Adrenal gland (tissue), 12 donors: ENCODE results near the gene CIAO3. TPM values are rescaled to one million over a fixed set of nuclear protein-coding genes. Genes with fewer than 3 reads are reported as not detected.

ENCODE experiments used
- DNase-seq, 7 donors: peaks; one replicate each; pipeline ENCODE4 v3.0.0-alpha.2; 2019 to 2020
- H3K27ac ChIP-seq, 5 donors: fragments of 200-600 bp; sonication (generic) in 4 of 5; 1 replicate in 3 of 5; 2 replicates in 2 of 5; pipeline versions ENCODE4 v1.5.1 to v1.8.0; 2016 to 2020; ENCODE audit warnings: mild to moderate bottlenecking in 1 of 5
- H3K27me3 ChIP-seq: fragments of 200-600 bp; 2 replicates; pipeline ENCODE4 v1.8.0; 2021
- H3K36me3 ChIP-seq, 2 donors: fragments of 200-600 bp; replicated peaks in 1 of 2; 1 replicate in 1 of 2; 2 replicates in 1 of 2; pipeline versions ENCODE4 v1.5.1 to v1.8.0; 2018 to 2022
- H3K4me1 ChIP-seq, 2 donors: fragments of 200-600 bp; replicated peaks in 1 of 2; 1 replicate in 1 of 2; 2 replicates in 1 of 2; pipeline versions ENCODE4 v1.5.1 to v1.8.0; 2018 to 2021
- H3K4me3 ChIP-seq, 4 donors: fragments of 200-600 bp; sonication (generic) in 3 of 4; one replicate each; pipeline ENCODE4 v1.5.1; 2016 to 2018
- H3K9me3 ChIP-seq, 3 donors: fragments of 200-600 bp; sonication (generic) in 1 of 3; replicated peaks in 1 of 3; 1 replicate in 2 of 3; 2 replicates in 1 of 3; pipeline versions ENCODE4 v1.5.1 to v1.8.0; 2016 to 2021
- CTCF ChIP-seq, 6 experiments: fragments of 450-650 bp in 4 of 6; fragments of 200-600 bp in 2 of 6; sonication (generic) in 1 of 6; IDR thresholded peaks; 1 replicate in 5 of 6; 2 replicates in 1 of 6; pipeline versions ENCODE4 v1.5.1 to v1.8.0; 2016 to 2021; ENCODE audit warnings: antibody characterized with exemption in 6 of 6, mild to moderate bottlenecking in 2 of 6, moderate library complexity in 1 of 6
- POLR2A ChIP-seq, 2 donors: fragments of 450-650 bp; IDR thresholded peaks; one replicate each; pipeline ENCODE4 v1.6.1; 2017; ENCODE audit warnings: antibody characterized with exemption in 2 of 2, mild to moderate bottlenecking in 2 of 2, moderate library complexity in 1 of 2
- WGBS, 4 donors: extraction: QIAGEN DNeasy Blood & Tissue Kit in 2 of 4; methylation state at CpG; one replicate each; pipeline versions ENCODE4 v1.1.5 to v1.1.7; 2013 to 2017; 5-methylcytosine and 5-hydroxymethylcytosine counted together
- intact Hi-C, 2 donors: fragments of 100-400 bp; cut with DNase I; formaldehyde crosslinking; loops; one replicate each; pipeline versions ENCODE4 v1.14.1 to v1.15.0; 2022 to 2023
- polyA plus RNA-seq, 3 donors: library from polyadenylated mRNA; stranded (reverse); fragments of 200-250 nt in 2 of 3; fragments of 350-450 nt in 1 of 3; fragmentation: Illumina TruSeq in 1 of 3; extraction: RNeasy Lipid Tissue Mini Kit (QIAGEN cat#74804) in 1 of 3; gene quantifications; one replicate each; pipeline ENCODE4 v1.2.3, GENCODE V29; 2013 to 2014
- total RNA-seq, 9 donors: library from RNA; depleted of rRNA in 4 of 9; stranded (reverse); fragments of >200 nt in 4 of 9; fragments of 120-200 nt in 1 of 9; fragmentation: NEBNext Ultra II Directional in 1 of 9; extraction: Animal tissue kit (Norgen Biotek cat#: 25700) in 1 of 9; gene quantifications; one replicate each; pipeline versions ENCODE4 v1.1.0 to v1.2.4, GENCODE V29; 2013 to 2023
- donor health status: healthy with polysubstance abuse.
- donor health status: Bipolar disorder and iron deficiency.
- donor health status: DM: yes; HTN: yes; CAD: no.
- donor health status: DM: no; HTN: no; CAD: no.
- donor health status: DM: no; HTN: no; CAD: no.
- donor health status: DM: yes; HTN: yes; CAD: no.

CIAO3 gene
- total and polyA plus RNA-seq, 12 donors, result 8.9 to 99.4 (median 29.5) TPM

DNA sequence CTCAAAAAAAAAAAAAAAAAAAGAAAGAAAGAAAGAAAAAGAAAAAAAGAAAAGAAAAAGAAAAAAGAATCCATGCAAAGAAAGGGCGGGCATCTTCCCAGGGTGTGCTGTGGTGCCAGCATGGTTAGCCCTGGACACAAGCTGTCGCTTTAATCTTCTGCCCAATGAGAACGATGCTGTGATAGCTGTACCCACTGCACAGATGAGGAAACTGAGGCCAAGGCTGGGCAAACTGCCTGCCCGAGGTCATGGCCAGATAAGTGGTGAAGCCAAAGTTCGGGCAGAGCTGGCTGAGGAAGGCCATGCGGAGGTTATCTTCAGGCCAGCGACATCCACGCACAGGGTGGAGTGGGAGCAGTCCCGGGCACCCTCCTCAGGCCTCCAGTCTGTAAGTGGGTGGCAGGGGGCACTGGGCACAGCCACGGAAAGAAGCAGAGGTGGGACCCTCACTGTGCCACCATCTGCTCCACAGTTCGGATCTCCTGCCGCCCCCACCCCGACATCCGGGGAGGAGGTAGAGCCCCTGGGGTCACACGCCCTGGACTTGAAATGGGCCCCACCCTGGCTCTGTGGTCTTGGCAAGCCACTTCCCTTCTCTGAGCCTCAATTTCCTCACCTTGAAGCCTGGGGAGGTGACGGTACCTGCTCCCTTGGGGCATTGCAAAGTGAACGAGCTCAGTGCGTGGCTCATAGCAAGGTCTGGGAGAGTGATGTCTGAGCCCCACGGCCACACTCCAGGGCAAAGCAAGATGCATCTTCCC is 41.7 kb downstream of the CIAO3 start:
- intact Hi-C loops, result no loop called here
- no peak for DNase-seq
- H3K9me3 ChIP-seq, result no peaks in the 10 kb centered on the region
- peaks cover 4 to 14% of the 10 kb centered on the region in 2 donors for H3K4me1 ChIP-seq
- no peak overlapping the region for H3K27ac ChIP-seq
- no peaks in the 10 kb centered on the region for H3K36me3 ChIP-seq
- H3K4me3 ChIP-seq, result no peak overlapping the region
- WGBS, 4 donors, result 58 to 72% (median 67%) methylated on average over 13 to 19 of the region's 19 CpGs
- peaks cover 61% of the 10 kb centered on the region for H3K27me3 ChIP-seq
- TF ChIP-seq CTCF (IDR thresholded peaks at IDR 0.05) (no peak), POLR2A (IDR thresholded peaks at IDR 0.05) (no peak)

DNA sequence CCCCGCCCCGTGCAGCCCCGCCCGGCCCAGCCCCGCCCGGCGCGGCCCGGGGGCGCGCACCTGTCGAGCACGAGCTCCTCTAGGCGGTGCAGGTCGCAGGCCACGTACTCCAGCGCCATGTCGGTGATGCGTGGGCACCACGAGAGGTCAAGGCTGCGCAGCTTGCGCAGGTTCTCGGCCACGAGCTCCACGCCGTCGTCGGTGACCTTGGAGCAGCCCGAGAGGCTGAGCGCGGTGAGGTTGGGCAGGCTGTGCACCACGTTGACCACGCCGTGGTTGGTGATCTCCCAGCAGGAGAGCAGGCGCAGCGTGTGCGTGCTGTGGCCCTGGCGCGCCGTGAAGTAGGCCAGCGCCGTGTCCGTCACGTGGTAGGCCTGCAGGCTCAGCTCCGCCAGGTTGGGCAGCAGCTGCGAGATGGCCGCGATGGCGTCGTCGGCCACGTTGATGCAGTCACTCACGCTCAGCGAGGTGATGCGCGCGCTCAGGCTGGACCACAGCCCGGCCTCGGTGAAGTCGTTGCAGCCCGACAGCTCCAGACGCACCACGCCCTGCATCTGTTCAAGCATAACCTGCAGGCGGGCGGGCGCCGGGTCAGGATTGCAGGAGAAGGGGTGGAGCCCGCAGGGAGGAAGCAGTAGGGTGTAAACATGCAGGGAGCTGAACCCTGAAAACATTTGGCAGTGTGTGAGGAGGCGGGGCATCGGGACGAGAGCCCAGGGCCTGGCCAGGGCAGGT is 45.3 kb downstream of the CIAO3 start:
- intact Hi-C loops, result no loop called here
- 0 to 13% (median 3%) methylated on average over 3 to 71 of the region's 71 CpGs for WGBS, 4 donors
- Histone ChIP-seq H3K9me3 (no peaks in the 10 kb centered on the region), H3K36me3 (no peaks in the 10 kb centered on the region), H3K4me1 (peaks cover 0 to 10% of the 10 kb centered on the region in 2 donors), H3K4me3 (peak overlapping the region in 1 of 4 donors; percentile 41), H3K27me3 (peaks cover 35% of the 10 kb centered on the region), H3K27ac (peak overlapping the region in 2 of 5 donors; percentile 34 to 52)
- no peak for TF ChIP-seq CTCF (IDR thresholded peaks at IDR 0.05)
- no peak for TF ChIP-seq POLR2A (IDR thresholded peaks at IDR 0.05)
- DNase-seq, result peak in 6 of 7 donors; percentile 57 to 90 (median 62)

GRCh38 chr16:694863-695354 is 45.9 kb downstream of the CIAO3 start:
- TF ChIP-seq CTCF (IDR thresholded peaks at IDR 0.05), result no peak
- TF ChIP-seq POLR2A (IDR thresholded peaks at IDR 0.05), result no peak
- DNase-seq, result no peak
- peaks cover 0 to 8% of the 10 kb centered on the region in 2 donors for H3K4me1 ChIP-seq
- 0 to 5% (median 3%) methylated on average over 5 to 37 of the region's 37 CpGs; no CpG with 5 or more reads in 1 of the 4 donors for WGBS, 4 donors
- peak overlapping the region in 1 of 5 donors; percentile 52 for H3K27ac ChIP-seq
- peaks cover 29% of the 10 kb centered on the region for H3K27me3 ChIP-seq
- peak overlapping the region in 1 of 4 donors; percentile 41 for H3K4me3 ChIP-seq
- no peaks in the 10 kb centered on the region for H3K36me3 ChIP-seq
- no peaks in the 10 kb centered on the region for H3K9me3 ChIP-seq
- intact Hi-C loops, result no loop called here

GRCh38 chr16:694187-694862 is 46.5 kb downstream of the CIAO3 start:
- TF ChIP-seq POLR2A (IDR thresholded peaks at IDR 0.05), result no peak
- no peak for TF ChIP-seq CTCF (IDR thresholded peaks at IDR 0.05)
- Histone ChIP-seq H3K4me1 (peaks cover 0 to 14% of the 10 kb centered on the region in 2 donors), H3K36me3 (no peaks in the 10 kb centered on the region), H3K9me3 (no peaks in the 10 kb centered on the region), H3K27me3 (peaks cover 27% of the 10 kb centered on the region), H3K27ac (no peak overlapping the region), H3K4me3 (peak overlapping the region in 1 of 4 donors; percentile 41)
- intact Hi-C loops, result no loop called here
- no peak for DNase-seq
- WGBS, 4 donors, result 4 to 8% (median 5%) methylated on average over 6 to 64 of the region's 64 CpGs
